ENCODE measurements around the gene DHPS. TPM values are rescaled to one million over a fixed set of nuclear protein-coding genes. Genes with fewer than 3 reads are reported as not detected.

Gene DHPS
- total and polyA plus RNA-seq, 2 of the 13 experiments (the other 11 are each of a cell fraction or from before 2014, with no cell fraction given): 43.3 to 84.3 TPM

- TF ChIP-seq ZNF354B (CRISPR knock-in tag; IDR thresholded peaks at IDR 0.05) (0 out of 2 replicates have a peak, but pooled peaks have one; percentile 33), ZIK1 (CRISPR knock-in tag; IDR thresholded peaks at IDR 0.05; ENCODE audit: borderline replicate concordance, low read depth) (peak; percentile 69; the same call in 1 of the 2 replicates), ZNF230 (CRISPR knock-in tag; IDR thresholded peaks at IDR 0.05) (peak; percentile 78; the same call in 1 of the 2 replicates), ZNF629 (CRISPR knock-in tag; conservative IDR thresholded peaks at IDR 0.05) (no peak), ZNF101 (CRISPR knock-in tag; IDR thresholded peaks at IDR 0.05; ENCODE audit: borderline replicate concordance, low read depth) (no peak), DMAP1 (CRISPR knock-in tag; IDR thresholded peaks at IDR 0.05) (peak; percentile 69; the same call in 1 of the 2 replicates), ZNF891 (CRISPR knock-in tag; IDR thresholded peaks at IDR 0.05) (peak; percentile 78; the same call in 1 of the 2 replicates), DR1 (CRISPR knock-in tag; IDR thresholded peaks at IDR 0.05) (peak; percentile 24; the same call in 1 of the 2 replicates), HMGA1 (CRISPR knock-in tag; conservative IDR thresholded peaks at IDR 0.05) (no peak), ZBTB20 (CRISPR knock-in tag; IDR thresholded peaks at IDR 0.05; ENCODE audit: borderline replicate concordance, low read depth) (no peak), ZFP1 (CRISPR knock-in tag; IDR thresholded peaks at IDR 0.05) (peak; percentile 43; the same call in 1 of the 2 replicates), HNRNPH1 (optimal IDR thresholded peaks at IDR 0.05; ENCODE audit: low read depth, low read length) (no peak), MYPOP (CRISPR knock-in tag; IDR thresholded peaks at IDR 0.05) (no peak), ZNF326 (CRISPR knock-in tag; IDR thresholded peaks at IDR 0.05; ENCODE audit: borderline replicate concordance) (no peak), CBX5 (CRISPR knock-in tag; IDR thresholded peaks at IDR 0.05; ENCODE audit: borderline replicate concordance) (peak; percentile 61; the same call in 1 of the 2 replicates), ZNF598 (CRISPR knock-in tag; IDR thresholded peaks at IDR 0.05; ENCODE audit: borderline replicate concordance) (peak; percentile 64; the same call in 1 of the 2 replicates), ZNF550 (CRISPR knock-in tag; IDR thresholded peaks at IDR 0.05; ENCODE audit: borderline replicate concordance) (no peak), CBFB (CRISPR knock-in tag; IDR thresholded peaks at IDR 0.05) (0 out of 2 replicates have a peak, but pooled peaks have one; percentile 70), ETV5 (CRISPR knock-in tag; IDR thresholded peaks at IDR 0.05; ENCODE audit: borderline replicate concordance) (peak; percentile 79), UBTF (CRISPR knock-in tag; IDR thresholded peaks at IDR 0.05) (peak; percentile 33; the same call in 1 of the 2 replicates), ZNF580 (CRISPR knock-in tag; IDR thresholded peaks at IDR 0.05; ENCODE audit: borderline replicate concordance, low read depth) (peak; percentile 67; the same call in 1 of the 2 replicates), SCMH1 (CRISPR knock-in tag; IDR thresholded peaks at IDR 0.05; ENCODE audit: borderline replicate concordance) (no peak), ZNF24 (IDR thresholded peaks at IDR 0.05) (no peak), ZFY (CRISPR knock-in tag; IDR thresholded peaks at IDR 0.05) (peak; percentile 87), ZMYM4 (CRISPR knock-in tag; IDR thresholded peaks at IDR 0.05) (peak; percentile 69; the same call in 1 of the 2 replicates), ZSCAN31 (CRISPR knock-in tag; IDR thresholded peaks at IDR 0.05; ENCODE audit: low read depth) (peak; percentile 63; the same call in 1 of the 2 replicates)
These were observed 15.0 kb upstream of the DHPS start, which contains the start of gene FBXW9 (continued) for GRCh38 chr19:12696366-12697335.
